A549 (cell line): Measurements from ENCODE around the gene ITLN1. TPM values are rescaled to one million over a fixed set of nuclear protein-coding genes. Genes with fewer than 3 reads are reported as not detected.

Source experiments
- ATAC-seq, 2 experiments: fragments of 200-7000 bp in 1 of 2; fragments of >200 bp in 1 of 2; cut with Nextera tagmentation in 1 of 2; cut with Tn5 transposase in 1 of 2; 3 replicates each; pipeline versions ENCODE4 v1.8.0 to v1.9.1; 2018 to 2020; ENCODE audit warnings: mild to moderate bottlenecking in 1 of 2, moderate library complexity in 1 of 2
- CTCF ChIA-PET: fragments of 300-600 bp; sonication (Branson Sonifier 250); formaldehyde crosslinking; extraction: SDS; loops from one replicate; lab custom pipeline; 2021; ENCODE audit warnings: antibody characterized with exemption, inconsistent platforms; lab: Yijun Ruan, JAX
- POLR2A ChIA-PET: fragments of 350-600 bp; formaldehyde crosslinking; extraction: SDS; loops from one replicate; lab custom pipeline; 2021; ENCODE audit warnings: antibody characterized with exemption, inconsistent platforms; lab: Yijun Ruan, JAX
- DNase-seq, 2 experiments: peaks; one replicate each; pipeline versions ENCODE4 v3.0.0 to v3.0.0-alpha.2; 2011 to 2016; ENCODE audit warnings: low read depth in 1 of 2, low spot score in 1 of 2
- FAIRE-seq: peaks from 2 replicates; lab custom pipeline; 2011; peaks lifted over from hg19 to GRCh38; lab: Jason Lieb, UNC
- H3K27ac ChIP-seq, 2 experiments: fragments of >200 bp; sonication (Bioruptor Twin); formaldehyde crosslinking; 3 replicates each; pipeline ENCODE4 v1.5.1; 2016 to 2017
- H3K4me1 ChIP-seq: fragments of >200 bp; sonication (Bioruptor Twin); formaldehyde crosslinking; 3 replicates; pipeline ENCODE4 v1.6.1; 2016
- H3K4me2 ChIP-seq: fragments of >200 bp; sonication (Bioruptor Twin); formaldehyde crosslinking; 3 replicates; pipeline ENCODE4 v1.6.1; 2016
- H3K4me3 ChIP-seq: fragments of >200 bp; sonication (Bioruptor Twin); formaldehyde crosslinking; 3 replicates; pipeline ENCODE4 v1.5.1; 2016
- H3K9me3 ChIP-seq: fragments of >200 bp; sonication (Bioruptor Twin); formaldehyde crosslinking; 3 replicates; pipeline ENCODE4 v1.6.1; 2016
- CBX2 ChIP-seq: fragments of 200-600 bp; sonication (generic); IDR thresholded peaks from 2 replicates; pipeline ENCODE4 v1.6.1; 2016; ENCODE audit warnings: low read depth, mild to moderate bottlenecking, borderline replicate concordance
- CBX8 ChIP-seq: fragments of 200-600 bp; sonication (generic); IDR thresholded peaks from 2 replicates; pipeline ENCODE4 v1.6.1; 2016
- CEBPB ChIP-seq, 2 experiments: fragments of >200 bp in 1 of 2; sonication (Bioruptor Twin) in 1 of 2; formaldehyde crosslinking in 1 of 2; IDR thresholded peaks; 2 replicates each; pipeline ENCODE4 v1.6.1; 2012 to 2016
- CHD2 ChIP-seq: fragments of 150-350 bp; IDR thresholded peaks from 2 replicates; pipeline ENCODE4 v1.6.1; 2014; ENCODE audit warnings: low read length; ENCODE audit not compliant: partially characterized antibody
- CHD4 ChIP-seq: fragments of 200-600 bp; sonication (generic); IDR thresholded peaks from 2 replicates; pipeline ENCODE4 v1.6.1; 2016; ENCODE audit warnings: antibody characterized with exemption, mild to moderate bottlenecking, borderline replicate concordance
- E2F6 ChIP-seq: IDR thresholded peaks from 2 replicates; pipeline ENCODE4 v1.6.1; 2012; ENCODE audit warnings: low read depth, borderline replicate concordance
- EP300 ChIP-seq, 2 experiments: fragments of >200 bp; sonication (Bioruptor Twin); formaldehyde crosslinking; IDR thresholded peaks; 2 replicates in 1 of 2; 3 replicates in 1 of 2; pipeline ENCODE4 v1.6.1; 2016 to 2017
- FOSL2 ChIP-seq, 2 experiments: fragments of 450-650 bp in 1 of 2; fragments of >200 bp in 1 of 2; sonication (Bioruptor Twin) in 1 of 2; formaldehyde crosslinking; IDR thresholded peaks; 2 replicates each; pipeline versions ENCODE4 v1.5.0 to v1.6.1; 2016 to 2020; ENCODE audit warnings: mild to moderate bottlenecking in 1 of 2, moderate library complexity in 1 of 2
- HOXA7 ChIP-seq: fragments of 250-450 bp; sonication (Bioruptor Pico); IDR thresholded peaks from 2 replicates; pipeline ENCODE4 v1.5.0; 2020; ENCODE audit warnings: mild to moderate bottlenecking, moderate library complexity
- HOXB5 ChIP-seq: fragments of 250-450 bp; sonication (Bioruptor Pico); IDR thresholded peaks from 2 replicates; pipeline ENCODE4 v1.5.0; 2020; ENCODE audit warnings: mild to moderate bottlenecking, moderate library complexity
- JUN ChIP-seq, 2 experiments: fragments of >200 bp; sonication (Bioruptor Twin); formaldehyde crosslinking; IDR thresholded peaks; 2 replicates in 1 of 2; 3 replicates in 1 of 2; pipeline ENCODE4 v1.6.1; 2016 to 2017
- JUNB ChIP-seq: fragments of >200 bp; sonication (Bioruptor Twin); formaldehyde crosslinking; IDR thresholded peaks from 2 replicates; pipeline ENCODE4 v1.6.1; 2016
- MAX ChIP-seq: IDR thresholded peaks from 2 replicates; pipeline ENCODE4 v1.6.1; 2012
- MAZ ChIP-seq: fragments of 150-350 bp; IDR thresholded peaks from 2 replicates; pipeline ENCODE4 v1.6.1; 2014; ENCODE audit warnings: antibody characterized with exemption, low read depth, low read length, borderline replicate concordance
- NFE2L2 ChIP-seq: fragments of 150-350 bp; conservative IDR thresholded peaks from 2 replicates; pipeline ENCODE4 v1.6.1; 2014; ENCODE audit warnings: low read length
- NPAS2 ChIP-seq: fragments of 250-450 bp; sonication (Bioruptor Pico); IDR thresholded peaks from 2 replicates; pipeline ENCODE4 v1.8.0; 2022; ENCODE audit warnings: mild to moderate bottlenecking, moderate library complexity, borderline replicate concordance
- POLR2A ChIP-seq: IDR thresholded peaks from 2 replicates; pipeline ENCODE4 v1.6.1; 2012; ENCODE audit warnings: mild to moderate bottlenecking, low read length
- RAD21 ChIP-seq, 2 experiments: fragments of >200 bp in 1 of 2; sonication (Bioruptor Twin) in 1 of 2; formaldehyde crosslinking in 1 of 2; IDR thresholded peaks in 1 of 2; conservative IDR thresholded peaks in 1 of 2; 2 replicates in 1 of 2; 3 replicates in 1 of 2; pipeline ENCODE4 v1.6.1; 2012 to 2018; ENCODE audit warnings: inconsistent platforms in 1 of 2
- RCOR1 ChIP-seq: fragments of 150-350 bp; IDR thresholded peaks from 2 replicates; pipeline ENCODE4 v1.6.1; 2014; ENCODE audit warnings: antibody characterized with exemption, low read length, low read depth
- RFX5 ChIP-seq: fragments of 450-650 bp; IDR thresholded peaks from 2 replicates; pipeline ENCODE4 v1.7.1; 2014; ENCODE audit warnings: antibody characterized with exemption, mild to moderate bottlenecking, moderate library complexity
- RNF2 ChIP-seq: fragments of 200-600 bp; sonication (generic); IDR thresholded peaks from 2 replicates; pipeline ENCODE4 v1.6.1; 2016; ENCODE audit warnings: low read depth, mild to moderate bottlenecking, antibody characterized with exemption, moderate library complexity, borderline replicate concordance
- SREBF2 ChIP-seq: fragments of 450-650 bp; IDR thresholded peaks from 2 replicates; pipeline ENCODE4 v1.6.1; 2014; ENCODE audit warnings: mild to moderate bottlenecking, moderate library complexity
- ZC3H11A ChIP-seq: fragments of 450-650 bp; IDR thresholded peaks from 2 replicates; pipeline ENCODE4 v1.6.1; 2014; ENCODE audit warnings: antibody characterized with exemption, mild to moderate bottlenecking
- ZFP36 ChIP-seq: fragments of 450-650 bp; IDR thresholded peaks from 2 replicates; pipeline ENCODE4 v1.6.1; 2014; ENCODE audit warnings: borderline replicate concordance; ENCODE audit not compliant: partially characterized antibody
- WGBS: methylation state at CpG from one replicate; pipeline ENCODE4 v1.1.6; 2017; ENCODE audit errors: missing lambda C conversion rate; 5-methylcytosine and 5-hydroxymethylcytosine counted together
- polyA plus RNA-seq, 4 experiments: library from polyadenylated mRNA; depleted of rRNA in 3 of 4; stranded (reverse); fragments of >200 nt; fragmentation: RNase III in 1 of 4; extraction: RNeasy Plus Mini Kit Qiagen cat#74134 plus additional on column Dnase treatment in 1 of 4; gene quantifications; 2 replicates in 3 of 4; 3 replicates in 1 of 4; pipeline ENCODE4 v1.2.3, GENCODE V29; 2011 to 2017
- TF ChIP-seq, protein P1 (sequence below): fragments of 200-600 bp; sonication (generic); IDR thresholded peaks from 2 replicates; pipeline ENCODE4 v1.6.1; 2016; ENCODE audit warnings: antibody characterized with exemption, mild to moderate bottlenecking, moderate library complexity

ITLN1 gene
- polyA plus RNA-seq, 2 of the 4 experiments (the other 2 are of a cell fraction) = not detected

GRCh38 chr1:160855181-160855981 is 29.6 kb downstream of the ITLN1 start:
- 0 out of 6 replicates have a peak, but pooled peaks of 1 of the 2 experiments have one; percentile 23 for ATAC-seq
- Histone ChIP-seq H3K27ac (no peak overlapping the region), H3K4me2 (no peak overlapping the region)
- no peak for DNase-seq
- POLR2A ChIA-PET = no interaction called here
- TF ChIP-seq MAX = no peak
- no peak for TF ChIP-seq NPAS2 (CRISPR knock-in tag)
- no peak for TF ChIP-seq POLR2A
- no peak for TF ChIP-seq RAD21 (conservative IDR thresholded peaks at IDR 0.05 in 1 of 2, IDR thresholded peaks at IDR 0.05 in 1 of 2)
- no peak for TF ChIP-seq HOXB5
- no peak for TF ChIP-seq MAZ
- TF ChIP-seq JUNB = no peak
- TF ChIP-seq ZFP36 = no peak
- no peak for TF ChIP-seq RFX5
- TF ChIP-seq NFE2L2 = no peak
- no peak for TF ChIP-seq CEBPB (IDR thresholded peaks at IDR 0.05)
- no peak for TF ChIP-seq FOSL2 (IDR thresholded peaks at IDR 0.05)
- no peak for TF ChIP-seq FOSL2 (CRISPR knock-in tag; IDR thresholded peaks at IDR 0.05)
- no peak for TF ChIP-seq SREBF2
- TF ChIP-seq, protein P1, sequence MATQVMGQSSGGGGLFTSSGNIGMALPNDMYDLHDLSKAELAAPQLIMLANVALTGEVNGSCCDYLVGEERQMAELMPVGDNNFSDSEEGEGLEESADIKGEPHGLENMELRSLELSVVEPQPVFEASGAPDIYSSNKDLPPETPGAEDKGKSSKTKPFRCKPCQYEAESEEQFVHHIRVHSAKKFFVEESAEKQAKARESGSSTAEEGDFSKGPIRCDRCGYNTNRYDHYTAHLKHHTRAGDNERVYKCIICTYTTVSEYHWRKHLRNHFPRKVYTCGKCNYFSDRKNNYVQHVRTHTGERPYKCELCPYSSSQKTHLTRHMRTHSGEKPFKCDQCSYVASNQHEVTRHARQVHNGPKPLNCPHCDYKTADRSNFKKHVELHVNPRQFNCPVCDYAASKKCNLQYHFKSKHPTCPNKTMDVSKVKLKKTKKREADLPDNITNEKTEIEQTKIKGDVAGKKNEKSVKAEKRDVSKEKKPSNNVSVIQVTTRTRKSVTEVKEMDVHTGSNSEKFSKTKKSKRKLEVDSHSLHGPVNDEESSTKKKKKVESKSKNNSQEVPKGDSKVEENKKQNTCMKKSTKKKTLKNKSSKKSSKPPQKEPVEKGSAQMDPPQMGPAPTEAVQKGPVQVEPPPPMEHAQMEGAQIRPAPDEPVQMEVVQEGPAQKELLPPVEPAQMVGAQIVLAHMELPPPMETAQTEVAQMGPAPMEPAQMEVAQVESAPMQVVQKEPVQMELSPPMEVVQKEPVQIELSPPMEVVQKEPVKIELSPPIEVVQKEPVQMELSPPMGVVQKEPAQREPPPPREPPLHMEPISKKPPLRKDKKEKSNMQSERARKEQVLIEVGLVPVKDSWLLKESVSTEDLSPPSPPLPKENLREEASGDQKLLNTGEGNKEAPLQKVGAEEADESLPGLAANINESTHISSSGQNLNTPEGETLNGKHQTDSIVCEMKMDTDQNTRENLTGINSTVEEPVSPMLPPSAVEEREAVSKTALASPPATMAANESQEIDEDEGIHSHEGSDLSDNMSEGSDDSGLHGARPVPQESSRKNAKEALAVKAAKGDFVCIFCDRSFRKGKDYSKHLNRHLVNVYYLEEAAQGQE = no peak
- no peak for TF ChIP-seq E2F6
- no peak for TF ChIP-seq CHD4
- no peak for TF ChIP-seq CHD2
- TF ChIP-seq, all 56 proteins: peak for 0
- H3K4me1 ChIP-seq = no peaks in the 10 kb centered on the region
- CTCF ChIA-PET = interaction anchor here (0.6 to 2.4 kb wide), 6 partner anchors 9 to 243 kb away, joined by 3 to 7 read pairs (median 3); partner anchors contain the start of gene KLHDC9
- no peak for FAIRE-seq
- no peak overlapping the region for H3K4me3 ChIP-seq
- WGBS = 42% methylated on average over 9 of the region's 9 CpGs
- no peaks in the 10 kb centered on the region; the same call in 1 of the 3 replicates for H3K9me3 ChIP-seq

- Histone ChIP-seq H3K9me3 (no peaks in the 10 kb centered on the region; the same call in 1 of the 3 replicates), H3K27ac (no peak overlapping the region), H3K4me3 (no peak overlapping the region), H3K4me2 (no peak overlapping the region), H3K4me1 (no peaks in the 10 kb centered on the region)
- TF ChIP-seq EP300 (IDR thresholded peaks at IDR 0.05) (no peak), RFX5 (no peak), HOXA7 (CRISPR knock-in tag) (no peak), CBX8 (no peak), ZC3H11A (no peak), RNF2 (no peak), CBX2 (no peak), FOSL2 (IDR thresholded peaks at IDR 0.05) (no peak), FOSL2 (CRISPR knock-in tag; IDR thresholded peaks at IDR 0.05) (no peak), ZFP36 (no peak), JUN (IDR thresholded peaks at IDR 0.05) (no peak), SREBF2 (no peak), CHD4 (no peak), RCOR1 (no peak)
- ChIA-PET POLR2A (no interaction called here), CTCF (no interaction called here)
- DNase-seq = no peak
- WGBS = 46% methylated on average over 2 of the region's 2 CpGs
- no peak for ATAC-seq
- FAIRE-seq = no peak
Observed at GRCh38 chr1:160853754-160854153, 31.2 kb downstream of the ITLN1 start.
